NCI-H2227 (cell line): ENCODE measurements around the gene NSMF.
"Not testable (repeated sequence)": the region's sequence is repeated elsewhere in the genome, so short reads cannot be mapped to it uniquely, and the experiment has no call there.

ENCODE experiments used
- DNase-seq: peaks from one replicate; lab custom pipeline; 2025; ENCODE audit not compliant: unreplicated experiment; lab: John Stamatoyannopoulos, UW

Gene NSMF

GRCh38 chr9:137416006-137416562 lies 43.0 kb downstream of the NSMF start:
- no peak for DNase-seq

- DNase-seq = no peak
Measured at GRCh38 chr9:137415451-137415850, 43.7 kb downstream of the NSMF start.

- no peak for DNase-seq
Measured at GRCh38 chr9:137412431-137412830, 46.7 kb downstream of the NSMF start.

GRCh38 chr9:137411645-137412380 lies 47.3 kb downstream of the NSMF start:
- DNase-seq = no peak

- no peak for DNase-seq
Measured at GRCh38 chr9:137411260-137411644, 47.9 kb downstream of the NSMF start.

- no peak for DNase-seq
Measured at GRCh38 chr9:137410891-137411249, 48.3 kb downstream of the NSMF start.

- not testable (repeated sequence) for DNase-seq
Measured at GRCh38 chr9:137410236-137410890, 48.8 kb downstream of the NSMF start.

- no peak for DNase-seq
Measured at GRCh38 chr9:137409515-137409914, 49.6 kb downstream of the NSMF start.

- DNase-seq = no peak
Measured at GRCh38 chr9:137408651-137409405, 50.3 kb downstream of the NSMF start.

GRCh38 chr9:137407590-137408300 lies 51.4 kb downstream of the NSMF start:
- no peak for DNase-seq

GRCh38 chr9:137406876-137407589 lies 52.1 kb downstream of the NSMF start:
- peak; percentile 76 for DNase-seq

- DNase-seq = no peak
Measured at GRCh38 chr9:137406085-137406760, 52.9 kb downstream of the NSMF start.

- no peak for DNase-seq
Measured at GRCh38 chr9:137405677-137406081, 53.5 kb downstream of the NSMF start.

GRCh38 chr9:137404961-137405567 lies 54.1 kb downstream of the NSMF start:
- DNase-seq = no peak

- DNase-seq = no peak
Measured at GRCh38 chr9:137403269-137403668, 55.9 kb downstream of the NSMF start.

GRCh38 chr9:137402746-137403145 lies 56.4 kb downstream of the NSMF start:
- DNase-seq = no peak

GRCh38 chr9:137398561-137399468 lies 60.3 kb downstream of the NSMF start:
- DNase-seq = no peak

- DNase-seq = no peak
Measured at GRCh38 chr9:137397675-137398423, 61.3 kb downstream of the NSMF start.
